Smooth muscle cell (in vitro differentiated cells): Measurements from ENCODE around the gene HSD17B11. TPM values are rescaled to one million over a fixed set of nuclear protein-coding genes. Genes with fewer than 3 reads are reported as not detected.
"Not testable (repeated sequence)": the region's sequence is repeated elsewhere in the genome, so short reads cannot be mapped to it uniquely, and the experiment has no call there.

Experiments used
- DNase-seq: peaks from one replicate; lab custom pipeline; 2025; ENCODE audit not compliant: unreplicated experiment; lab: John Stamatoyannopoulos, UW
- H2AFZ ChIP-seq: fragments of 200-600 bp; sonication (generic); 2 replicates; pipeline ENCODE4 v1.6.0; 2016; ENCODE audit warnings: antibody characterized with exemption, low read depth, mild to moderate bottlenecking
- H3F3A ChIP-seq: fragments of 200-600 bp; sonication (generic); 2 replicates; pipeline ENCODE4 v1.6.0; 2017; ENCODE audit warnings: antibody characterized with exemption, low read depth
- H3K27ac ChIP-seq: fragments of 200-600 bp; sonication (generic); 2 replicates; pipeline ENCODE4 v1.5.1; 2016; ENCODE audit warnings: low read depth, mild to moderate bottlenecking
- H3K27me3 ChIP-seq: fragments of 200-600 bp; sonication (generic); 2 replicates; pipeline ENCODE4 v1.6.1; 2016; ENCODE audit warnings: low read depth, mild to moderate bottlenecking
- H3K36me3 ChIP-seq: fragments of 200-600 bp; sonication (generic); 2 replicates; pipeline ENCODE4 v1.5.1; 2016; ENCODE audit warnings: low read depth
- H3K4me1 ChIP-seq: fragments of 200-600 bp; sonication (generic); 2 replicates; pipeline ENCODE4 v1.5.1; 2016; ENCODE audit warnings: low read depth
- H3K4me2 ChIP-seq: fragments of 200-600 bp; sonication (generic); 2 replicates; pipeline ENCODE4 v1.6.0; 2016; ENCODE audit warnings: mild to moderate bottlenecking
- H3K4me3 ChIP-seq: fragments of 200-600 bp; sonication (generic); 2 replicates; pipeline ENCODE4 v1.5.1; 2016; ENCODE audit warnings: mild to moderate bottlenecking
- H3K79me2 ChIP-seq: fragments of 200-600 bp; sonication (generic); 2 replicates; pipeline ENCODE4 v1.6.0; 2016; ENCODE audit warnings: low read depth, mild to moderate bottlenecking
- H3K9ac ChIP-seq: fragments of 200-600 bp; sonication (generic); 2 replicates; pipeline ENCODE4 v1.6.0; 2016; ENCODE audit warnings: low read depth
- H3K9me3 ChIP-seq: fragments of 200-600 bp; sonication (generic); replicated peaks from 2 replicates; pipeline ENCODE4 v1.5.1; 2016; ENCODE audit warnings: low read depth
- H4K20me1 ChIP-seq: fragments of 200-600 bp; sonication (generic); 2 replicates; pipeline ENCODE4 v1.6.0; 2016; ENCODE audit warnings: low read depth
- CTCF ChIP-seq: fragments of 200-600 bp; sonication (generic); IDR thresholded peaks from 2 replicates; pipeline ENCODE4 v1.5.1; 2017; ENCODE audit warnings: borderline replicate concordance, mild to moderate bottlenecking, antibody characterized with exemption; ENCODE audit not compliant: insufficient read depth, poor library complexity, severe bottlenecking
- WGBS: methylation state at CpG from one replicate; pipeline ENCODE4 v1.1.7; 2016; ENCODE audit warnings: low lambda C conversion rate; 5-methylcytosine and 5-hydroxymethylcytosine counted together
- polyA plus RNA-seq: library from polyadenylated mRNA; unstranded; fragments of >200 nt; fragmentation: Nextera tagmentation; extraction: Ambion mirVana; gene quantifications from 2 replicates; pipeline ENCODE4 v1.2.1, GENCODE V29; 2016
- total RNA-seq: library from RNA; depleted of rRNA; stranded (reverse); fragments of >200 nt; gene quantifications from 2 replicates; pipeline ENCODE4 v1.2.3, GENCODE V29; 2014

Gene HSD17B11
- total and polyA plus RNA-seq, 2 experiments from 2014 or later = 12.8 to 52.2 TPM

DNA sequence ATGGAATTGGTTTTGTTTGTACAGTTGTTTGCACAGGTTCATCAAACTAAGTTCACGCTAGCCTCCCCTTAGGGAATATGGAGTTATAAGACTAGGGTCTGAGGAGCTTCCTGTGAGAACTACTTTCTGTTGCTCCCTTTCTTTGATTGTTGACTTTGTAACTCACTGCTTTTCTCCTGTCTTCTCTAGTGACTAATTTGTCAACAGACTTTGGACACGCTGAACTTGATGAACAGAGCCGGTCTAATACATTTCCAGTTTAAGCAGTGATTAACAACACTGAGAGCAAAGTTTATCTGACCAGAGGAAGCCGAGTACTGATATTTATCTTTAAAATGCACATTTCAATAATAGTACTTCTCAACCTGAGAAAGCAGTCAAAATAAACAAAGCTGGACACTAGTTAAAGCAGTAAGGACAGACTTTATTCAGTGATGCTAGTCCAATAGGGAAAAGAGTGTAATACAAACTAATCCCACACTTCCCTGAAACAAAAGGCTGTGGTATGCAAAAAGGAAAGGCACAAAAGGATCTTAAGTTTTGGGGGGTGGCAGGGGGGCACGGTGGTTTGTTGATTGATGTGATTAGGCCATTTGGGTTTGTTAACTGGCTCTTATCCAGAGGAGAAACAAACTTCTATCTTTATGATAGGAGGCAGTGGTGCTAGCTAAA, 28.7 kb upstream of the HSD17B11 start:
- no peak for TF ChIP-seq CTCF
- DNase-seq = no peak
- H3F3A ChIP-seq = peaks cover 3% of the 10 kb centered on the region
- no peak overlapping the region for H2AFZ ChIP-seq
- H3K4me1 ChIP-seq = peaks cover 10% of the 10 kb centered on the region
- no peaks in the 10 kb centered on the region for H3K27me3 ChIP-seq
- H3K79me2 ChIP-seq = peaks cover 19% of the 10 kb centered on the region
- no peaks in the 10 kb centered on the region for H4K20me1 ChIP-seq
- WGBS = 62% methylated on average over 5 of the region's 5 CpGs
- H3K9ac ChIP-seq = no peak overlapping the region
- no peaks in the 10 kb centered on the region for H3K9me3 ChIP-seq
- H3K36me3 ChIP-seq = no peaks in the 10 kb centered on the region
- H3K4me3 ChIP-seq = no peak overlapping the region
- H3K27ac ChIP-seq = no peak overlapping the region
- H3K4me2 ChIP-seq = no peak overlapping the region

DNA sequence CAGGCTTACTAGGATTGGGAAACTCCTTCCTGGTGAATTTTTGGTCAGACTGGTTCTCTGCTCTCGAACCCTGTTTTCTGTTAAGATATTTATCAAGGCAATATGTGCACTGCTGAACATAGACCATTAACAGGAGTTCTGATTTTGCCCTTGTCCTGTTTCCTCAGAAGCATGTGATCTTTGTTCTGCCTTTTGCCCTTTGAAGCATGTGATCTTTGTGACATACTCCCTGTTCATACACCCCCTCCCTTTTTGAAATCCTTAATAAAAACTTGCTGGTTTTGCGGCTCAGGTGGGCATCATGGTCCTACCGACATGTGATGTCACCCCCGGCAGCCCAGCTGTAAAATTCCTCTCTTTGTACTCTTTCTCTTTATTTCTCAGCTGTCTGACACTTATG, 27.4 kb upstream of the HSD17B11 start:
- not testable (repeated sequence) for H3K27me3 ChIP-seq, H3K9ac ChIP-seq, H3F3A ChIP-seq, H3K27ac ChIP-seq, H3K79me2 ChIP-seq, H3K36me3 ChIP-seq, H3K4me2 ChIP-seq, H3K4me3 ChIP-seq, H2AFZ ChIP-seq, H3K9me3 ChIP-seq, DNase-seq, H3K4me1 ChIP-seq, H4K20me1 ChIP-seq
- 100% methylated on average over 4 of the region's 4 CpGs for WGBS

DNA sequence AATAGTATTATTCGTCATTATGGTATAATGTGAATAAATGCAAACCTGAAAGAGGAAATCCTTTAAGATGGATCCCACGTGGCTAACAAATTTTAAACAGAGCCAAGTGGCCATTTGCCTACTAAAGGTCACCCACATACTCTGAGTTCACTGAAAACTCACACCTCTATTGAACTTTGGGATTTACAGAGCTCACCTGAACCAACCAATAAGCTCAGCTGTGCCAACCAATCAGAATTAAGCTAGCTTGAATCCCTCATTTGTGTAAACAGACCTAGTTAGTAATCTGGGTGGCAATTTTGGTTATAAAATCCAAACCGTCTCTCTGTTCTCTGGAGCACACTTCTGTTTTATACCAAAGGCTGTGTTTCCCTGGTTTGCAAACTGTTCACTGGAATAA, 26.0 kb upstream of the HSD17B11 start:
- no peak for DNase-seq
- H3K4me3 ChIP-seq = no peak overlapping the region
- no peak for TF ChIP-seq CTCF
- peaks cover 3% of the 10 kb centered on the region for H3F3A ChIP-seq
- H3K4me2 ChIP-seq = no peak overlapping the region
- no peaks in the 10 kb centered on the region for H3K27me3 ChIP-seq
- WGBS = 77% methylated on average over 3 of the region's 3 CpGs
- no peaks in the 10 kb centered on the region for H4K20me1 ChIP-seq
- H3K36me3 ChIP-seq = no peaks in the 10 kb centered on the region
- H3K79me2 ChIP-seq = no peaks in the 10 kb centered on the region
- H2AFZ ChIP-seq = no peak overlapping the region
- H3K27ac ChIP-seq = no peak overlapping the region
- H3K4me1 ChIP-seq = no peaks in the 10 kb centered on the region
- no peak overlapping the region for H3K9ac ChIP-seq
- H3K9me3 ChIP-seq = no peaks in the 10 kb centered on the region

DNA sequence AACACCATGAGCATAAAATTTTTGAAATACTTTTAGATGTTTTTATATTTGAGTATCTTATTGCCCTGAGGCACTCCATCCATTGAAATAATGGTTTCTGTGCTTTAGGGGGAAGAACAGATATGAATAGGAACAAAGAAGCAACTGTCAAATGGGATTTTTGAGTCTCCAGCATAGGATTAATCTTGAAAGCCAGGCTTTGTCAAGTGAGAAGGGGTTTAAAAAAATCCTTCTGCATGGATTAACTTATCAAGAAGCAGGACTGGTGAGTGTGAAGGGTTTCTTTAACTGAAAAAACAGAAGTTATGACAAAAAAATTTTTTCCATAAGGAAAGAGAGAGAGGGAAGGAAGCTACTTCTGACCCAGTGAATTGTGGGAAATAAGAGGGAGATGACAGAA, 23.8 kb upstream of the HSD17B11 start:
- no peaks in the 10 kb centered on the region for H3K9me3 ChIP-seq
- H2AFZ ChIP-seq = no peak overlapping the region
- no peaks in the 10 kb centered on the region for H3F3A ChIP-seq
- no peaks in the 10 kb centered on the region for H3K4me1 ChIP-seq
- no peak for DNase-seq
- TF ChIP-seq CTCF = no peak
- no peaks in the 10 kb centered on the region for H4K20me1 ChIP-seq
- no peaks in the 10 kb centered on the region for H3K36me3 ChIP-seq
- no peak overlapping the region for H3K27ac ChIP-seq
- no peaks in the 10 kb centered on the region for H3K27me3 ChIP-seq
- no peak overlapping the region for H3K9ac ChIP-seq
- H3K79me2 ChIP-seq = no peaks in the 10 kb centered on the region
- H3K4me3 ChIP-seq = no peak overlapping the region
- H3K4me2 ChIP-seq = no peak overlapping the region
